Measurements from ENCODE around the gene KLKB1.
"Not testable (repeated sequence)": the region's sequence is repeated elsewhere in the genome, so short reads cannot be mapped to it uniquely, and the experiment has no call there.

Gene KLKB1

DNA sequence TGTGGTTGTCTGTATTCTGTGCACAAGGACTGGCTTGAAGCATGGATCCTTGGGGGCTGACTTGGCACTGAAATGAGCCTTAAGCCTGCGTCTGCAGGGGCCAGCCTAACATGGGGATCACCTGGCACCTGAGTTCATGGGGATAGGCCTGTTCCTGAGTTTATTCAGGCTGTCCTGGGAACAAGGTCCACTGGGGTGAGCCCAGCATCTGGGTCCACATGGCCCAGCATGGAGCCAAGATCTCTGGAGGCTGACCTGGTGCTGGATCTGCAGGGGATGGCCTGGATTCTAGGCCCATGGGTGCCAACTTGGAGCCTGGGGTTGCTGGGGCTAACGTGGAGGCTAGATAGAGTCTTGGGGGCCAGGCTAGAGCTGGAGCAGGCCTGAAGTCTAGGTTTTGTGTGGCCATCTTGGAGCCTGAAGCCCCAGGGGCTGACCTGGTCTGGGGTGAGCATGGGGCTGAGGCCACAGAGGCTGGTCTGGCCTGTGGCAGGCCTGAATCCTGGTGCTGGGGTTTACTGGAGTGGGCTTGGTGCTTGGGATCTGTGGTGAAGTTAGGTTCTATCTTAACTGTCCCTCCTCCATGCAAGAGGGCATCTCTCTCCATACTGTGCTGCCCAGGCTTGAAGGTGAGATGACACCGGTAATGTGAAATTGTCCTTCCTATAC is 652 bp upstream of the KLKB1 start:
- 0 out of 2 replicates have a peak, but pooled peaks cover 2% of the 10 kb centered on the region for H3K36me3 ChIP-seq (ENCODE audit: control insufficient read depth, insufficient read depth, low read length)
- WGBS (ENCODE audit: insufficient coverage, insufficient read length) = no CpG with 5 or more reads among the region's 3 CpGs
- no peaks in the 10 kb centered on the region for H3K4me1 ChIP-seq (ENCODE audit: control insufficient read depth, insufficient read depth, low read length)
- H3K27ac ChIP-seq (ENCODE audit: low read length) = no peak overlapping the region
- peaks cover 7% of the 10 kb centered on the region for H3K9me3 ChIP-seq (ENCODE audit: control insufficient read depth, insufficient read depth, low read length)
- no peak for DNase-seq (ENCODE audit: low read depth, low spot score)
- no peak overlapping the region for H3K4me3 ChIP-seq (ENCODE audit: low read length)
- no peaks in the 10 kb centered on the region for H3K27me3 ChIP-seq (ENCODE audit: control insufficient read depth, insufficient read depth, low read length)

DNA sequence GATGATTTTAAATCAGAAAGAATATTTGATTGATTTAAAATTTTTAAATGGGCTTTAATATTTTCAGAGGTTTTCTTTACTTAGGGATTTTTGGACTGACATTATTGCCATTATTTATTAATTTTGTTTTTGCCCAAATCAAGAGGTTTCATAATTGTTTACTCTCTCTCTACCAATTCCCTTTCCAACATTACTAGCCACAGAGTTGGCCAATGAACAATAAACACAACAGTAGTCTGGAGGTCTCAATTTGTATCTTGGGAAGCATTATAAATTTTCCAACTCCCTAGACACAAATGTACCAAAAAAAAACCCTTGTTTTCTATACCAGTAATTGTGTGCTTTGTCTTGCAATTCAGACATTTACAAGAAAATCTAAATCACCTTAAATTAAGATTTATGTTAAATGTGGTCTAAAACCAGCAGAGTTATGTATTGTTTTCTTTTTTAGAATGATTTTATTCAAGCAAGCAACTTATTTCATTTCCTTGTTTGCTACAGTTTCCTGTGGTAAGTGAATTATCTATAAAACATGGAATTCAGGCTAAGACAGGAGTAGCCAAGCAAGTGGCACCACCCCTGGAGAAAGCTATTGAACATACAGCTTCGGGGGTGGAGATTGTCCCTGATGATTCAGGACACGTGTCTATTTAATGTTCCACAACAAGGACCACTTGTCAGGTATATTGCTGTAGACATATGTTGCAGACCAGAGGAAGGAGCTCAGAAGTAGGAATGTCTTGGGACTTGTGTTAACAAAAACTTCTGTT is 622 bp downstream of the KLKB1 start:
- Histone ChIP-seq H3K36me3 (ENCODE audit: control insufficient read depth, insufficient read depth, low read length) (0 out of 2 replicates have a peak, but pooled peaks cover 2% of the 10 kb centered on the region), H3K4me3 (ENCODE audit: low read length) (no peak overlapping the region), H3K9me3 (ENCODE audit: control insufficient read depth, insufficient read depth, low read length) (peaks cover 7% of the 10 kb centered on the region), H3K27ac (ENCODE audit: low read length) (no peak overlapping the region), H3K27me3 (ENCODE audit: control insufficient read depth, insufficient read depth, low read length) (no peaks in the 10 kb centered on the region), H3K4me1 (ENCODE audit: control insufficient read depth, insufficient read depth, low read length) (no peaks in the 10 kb centered on the region)
- no CpG with 5 or more reads among the region's 2 CpGs for WGBS (ENCODE audit: insufficient coverage, insufficient read length)
- no peak for DNase-seq (ENCODE audit: low read depth, low spot score)

DNA sequence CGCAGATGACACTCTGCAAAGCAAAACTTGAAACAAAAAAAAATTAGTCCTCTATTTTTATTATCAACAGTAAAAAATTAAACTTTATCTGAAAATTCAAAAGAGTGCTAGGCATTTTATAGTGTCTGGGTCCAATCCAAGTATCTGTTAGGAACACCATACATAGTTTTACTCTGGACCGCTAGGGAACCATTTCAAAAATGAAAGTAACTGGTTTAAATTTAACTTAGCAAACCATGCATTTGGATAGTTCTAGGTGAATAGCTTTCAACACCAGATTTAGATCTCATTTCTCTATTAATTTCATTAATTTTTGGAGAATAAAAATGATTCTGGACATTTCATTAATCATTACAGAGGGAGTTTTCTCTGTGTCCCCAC is 1.2 kb downstream of the KLKB1 start:
- no peak overlapping the region for H3K4me3 ChIP-seq (ENCODE audit: low read length)
- no peak overlapping the region for H3K27ac ChIP-seq (ENCODE audit: low read length)
- no peak for DNase-seq (ENCODE audit: low read depth, low spot score)
- H3K4me1 ChIP-seq (ENCODE audit: control insufficient read depth, insufficient read depth, low read length) = no peaks in the 10 kb centered on the region
- no peaks in the 10 kb centered on the region for H3K27me3 ChIP-seq (ENCODE audit: control insufficient read depth, insufficient read depth, low read length)
- H3K36me3 ChIP-seq (ENCODE audit: control insufficient read depth, insufficient read depth, low read length) = 0 out of 2 replicates have a peak, but pooled peaks cover 2% of the 10 kb centered on the region
- WGBS (ENCODE audit: insufficient coverage, insufficient read length) = no CpG with 5 or more reads among the region's 2 CpGs
- H3K9me3 ChIP-seq (ENCODE audit: control insufficient read depth, insufficient read depth, low read length) = peaks cover 7% of the 10 kb centered on the region

DNA sequence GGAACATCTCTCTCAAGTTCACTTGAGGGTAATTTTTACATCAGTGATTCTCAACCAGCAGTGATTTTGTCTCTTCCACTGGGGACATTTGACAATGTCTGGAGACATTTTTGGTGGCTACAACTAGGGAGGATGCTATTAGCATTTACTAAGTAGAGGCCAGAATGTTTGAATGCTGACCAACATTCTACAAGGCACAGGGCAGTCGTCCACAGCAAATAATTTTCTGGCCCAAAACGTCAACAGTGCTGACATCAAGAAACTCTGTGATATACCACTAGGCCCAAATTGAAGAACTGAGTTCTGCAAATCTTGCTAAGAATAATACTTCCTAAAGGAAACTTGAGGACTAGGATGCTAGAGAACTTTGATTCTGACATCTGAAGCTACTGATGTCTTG is 7.1 kb downstream of the KLKB1 start:
- Histone ChIP-seq H3K27me3 (ENCODE audit: control insufficient read depth, insufficient read depth, low read length) (no peaks in the 10 kb centered on the region), H3K36me3 (ENCODE audit: control insufficient read depth, insufficient read depth, low read length) (no peaks in the 10 kb centered on the region), H3K27ac (ENCODE audit: low read length) (no peak overlapping the region), H3K9me3 (ENCODE audit: control insufficient read depth, insufficient read depth, low read length) (no peaks in the 10 kb centered on the region), H3K4me3 (ENCODE audit: low read length) (no peak overlapping the region), H3K4me1 (ENCODE audit: control insufficient read depth, insufficient read depth, low read length) (no peaks in the 10 kb centered on the region)
- no CpG with 5 or more reads among the region's 2 CpGs for WGBS (ENCODE audit: insufficient coverage, insufficient read length)
- no peak for DNase-seq (ENCODE audit: low read depth, low spot score)

DNA sequence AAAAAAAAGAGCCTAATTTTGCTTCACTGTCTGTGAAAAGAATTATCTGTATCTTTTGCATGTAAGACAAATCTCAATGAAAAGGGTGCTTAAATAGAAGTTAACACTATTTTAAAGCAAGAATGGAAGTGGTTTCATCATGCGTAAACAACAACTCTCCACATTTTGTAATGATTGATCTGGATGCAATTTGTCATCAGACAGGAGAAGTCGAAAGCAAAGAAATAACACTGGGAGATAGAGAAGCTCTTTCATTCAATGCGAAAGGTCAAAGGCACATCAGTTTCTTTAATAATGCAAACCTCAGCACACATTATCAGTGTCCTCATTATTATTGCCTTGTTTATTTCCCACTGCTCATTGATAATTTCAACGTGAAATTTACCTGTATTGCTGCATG is 8.8 kb downstream of the KLKB1 start:
- no CpG with 5 or more reads among the region's 4 CpGs for WGBS (ENCODE audit: insufficient coverage, insufficient read length)
- DNase-seq (ENCODE audit: low read depth, low spot score) = no peak

DNA sequence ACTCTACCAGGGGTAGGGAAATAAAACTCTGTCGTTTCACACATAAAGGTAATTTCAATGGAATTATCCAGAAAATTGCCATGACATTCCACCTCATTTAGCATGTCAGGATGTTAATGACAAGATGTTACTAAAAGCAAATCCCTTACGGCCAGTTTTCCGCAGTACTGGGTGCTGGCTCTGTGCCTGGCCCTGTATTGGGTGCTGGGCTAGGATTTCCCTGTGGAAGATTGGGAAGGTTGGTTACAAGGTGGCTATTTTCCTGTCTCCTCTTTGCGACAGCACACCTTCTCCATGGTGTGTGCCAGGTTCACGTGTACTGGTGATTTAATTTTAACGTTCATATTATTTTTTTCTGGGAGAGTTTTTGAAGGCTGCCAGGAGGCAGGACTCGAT is 13.1 kb downstream of the KLKB1 start:
- WGBS (ENCODE audit: insufficient coverage, insufficient read length) = no CpG with 5 or more reads among the region's 7 CpGs
- H3K9me3 ChIP-seq (ENCODE audit: control insufficient read depth, insufficient read depth, low read length) = no peaks in the 10 kb centered on the region
- peaks cover 1% of the 10 kb centered on the region; the same call in 1 of the 2 replicates for H3K4me1 ChIP-seq (ENCODE audit: control insufficient read depth, insufficient read depth, low read length)
- H3K27me3 ChIP-seq (ENCODE audit: control insufficient read depth, insufficient read depth, low read length) = no peaks in the 10 kb centered on the region
- H3K36me3 ChIP-seq (ENCODE audit: control insufficient read depth, insufficient read depth, low read length) = peaks cover 4% of the 10 kb centered on the region; the same call in 1 of the 2 replicates
- no peak overlapping the region for H3K27ac ChIP-seq (ENCODE audit: low read length)
- DNase-seq (ENCODE audit: low read depth, low spot score) = no peak
- no peak overlapping the region for H3K4me3 ChIP-seq (ENCODE audit: low read length)

More for the DNA sequence above, 8.8 kb downstream of the KLKB1 start:
- H3K36me3 ChIP-seq (ENCODE audit: control insufficient read depth, insufficient read depth, low read length) = no peaks in the 10 kb centered on the region
- no peaks in the 10 kb centered on the region for H3K9me3 ChIP-seq (ENCODE audit: control insufficient read depth, insufficient read depth, low read length)
- no peak overlapping the region for H3K4me3 ChIP-seq (ENCODE audit: low read length)
- H3K4me1 ChIP-seq (ENCODE audit: control insufficient read depth, insufficient read depth, low read length) = peaks cover 1% of the 10 kb centered on the region; the same call in 1 of the 2 replicates
- no peak overlapping the region for H3K27ac ChIP-seq (ENCODE audit: low read length)
- no peaks in the 10 kb centered on the region for H3K27me3 ChIP-seq (ENCODE audit: control insufficient read depth, insufficient read depth, low read length)

DNA sequence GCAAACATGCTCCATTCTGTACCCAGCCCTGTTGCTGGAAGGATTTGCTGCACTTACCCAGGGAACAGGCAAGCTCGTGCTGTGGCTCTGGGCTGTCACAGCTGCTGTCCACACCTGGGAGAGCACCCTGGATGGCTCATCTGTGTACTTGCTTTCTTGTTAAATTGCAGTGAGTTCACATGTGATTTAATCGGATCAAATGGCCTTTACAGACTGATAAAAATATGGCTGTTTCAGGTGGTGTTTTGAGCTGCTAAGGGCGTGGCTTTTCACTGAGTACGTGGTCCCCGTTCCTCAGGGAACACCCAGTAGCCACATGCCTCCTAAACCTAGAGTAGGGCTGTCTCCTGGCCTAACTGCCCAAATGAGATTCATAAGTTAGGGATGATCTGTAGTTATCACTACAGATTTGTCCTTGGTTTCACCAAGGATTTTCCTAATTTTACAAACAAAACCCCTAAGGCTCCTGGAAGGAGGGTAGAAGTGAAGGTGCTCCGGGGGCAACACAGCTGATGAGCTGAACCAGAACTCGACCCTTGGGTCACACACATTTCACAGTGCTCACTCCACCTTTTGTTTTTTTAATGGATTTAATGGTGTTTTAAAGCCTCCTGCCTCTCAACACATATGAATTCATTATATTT is 13.7 kb downstream of the KLKB1 start:
- Histone ChIP-seq H3K4me3 (ENCODE audit: low read length) (no peak overlapping the region), H3K36me3 (ENCODE audit: control insufficient read depth, insufficient read depth, low read length) (peaks cover 4% of the 10 kb centered on the region; the same call in 1 of the 2 replicates)
- no CpG with 5 or more reads among the region's 7 CpGs for WGBS (ENCODE audit: insufficient coverage, insufficient read length)

DNA sequence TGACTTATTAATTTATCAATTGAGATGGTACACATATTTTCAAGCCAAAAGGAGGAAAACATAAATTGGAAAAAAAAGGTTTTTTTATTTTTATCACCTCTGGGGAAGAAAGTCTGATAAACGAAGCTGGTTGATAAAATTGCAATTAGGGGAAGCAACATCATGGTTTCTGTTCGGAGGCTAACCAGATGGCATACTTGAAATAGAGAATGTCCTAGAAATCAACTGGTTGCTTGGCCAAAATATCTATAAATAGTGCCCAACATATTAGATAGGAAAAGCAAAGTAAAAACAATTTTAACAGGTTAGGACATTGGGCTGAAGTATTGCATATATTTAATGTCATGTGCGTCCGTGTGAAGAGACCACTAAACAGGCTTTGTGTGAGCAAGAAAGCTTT is 14.3 kb downstream of the KLKB1 start:
- Histone ChIP-seq H3K9me3 (ENCODE audit: control insufficient read depth, insufficient read depth, low read length) (no peaks in the 10 kb centered on the region), H3K4me3 (ENCODE audit: low read length) (no peak overlapping the region), H3K27ac (ENCODE audit: low read length) (no peak overlapping the region), H3K36me3 (ENCODE audit: control insufficient read depth, insufficient read depth, low read length) (peaks cover 4% of the 10 kb centered on the region; the same call in 1 of the 2 replicates), H3K27me3 (ENCODE audit: control insufficient read depth, insufficient read depth, low read length) (no peaks in the 10 kb centered on the region), H3K4me1 (ENCODE audit: control insufficient read depth, insufficient read depth, low read length) (peaks cover 1% of the 10 kb centered on the region; the same call in 1 of the 2 replicates)
- DNase-seq (ENCODE audit: low read depth, low spot score) = no peak
- no CpG with 5 or more reads among the region's 4 CpGs for WGBS (ENCODE audit: insufficient coverage, insufficient read length)

More for the DNA sequence above, 13.7 kb downstream of the KLKB1 start:
- Histone ChIP-seq H3K27ac (ENCODE audit: low read length) (no peak overlapping the region), H3K4me1 (ENCODE audit: control insufficient read depth, insufficient read depth, low read length) (peaks cover 1% of the 10 kb centered on the region; the same call in 1 of the 2 replicates), H3K9me3 (ENCODE audit: control insufficient read depth, insufficient read depth, low read length) (no peaks in the 10 kb centered on the region), H3K27me3 (ENCODE audit: control insufficient read depth, insufficient read depth, low read length) (no peaks in the 10 kb centered on the region)
- no peak for DNase-seq (ENCODE audit: low read depth, low spot score)

DNA sequence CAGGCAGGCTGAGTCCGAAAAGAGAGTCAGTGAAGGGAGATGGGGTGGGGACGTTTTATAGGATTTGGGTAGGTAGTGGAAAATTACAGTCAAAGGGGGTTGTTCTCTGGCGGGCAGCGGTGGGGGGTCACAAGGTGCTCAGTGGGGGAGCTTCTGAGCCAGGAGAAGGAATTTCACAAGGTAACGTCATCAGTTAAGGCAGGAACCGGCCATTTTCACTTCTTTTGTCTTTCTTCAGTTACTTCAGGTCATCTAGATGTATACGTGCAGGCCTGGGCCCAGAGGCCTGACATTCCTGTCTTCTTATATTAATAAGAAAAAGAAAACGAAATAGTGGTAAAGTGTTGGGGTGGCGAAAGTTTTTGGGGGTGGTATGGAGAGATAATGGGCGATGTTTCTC is 14.7 kb downstream of the KLKB1 start:
- not testable (repeated sequence) for H3K4me1 ChIP-seq (ENCODE audit: control insufficient read depth, insufficient read depth, low read length); H3K27ac ChIP-seq (ENCODE audit: low read length); H3K27me3 ChIP-seq (ENCODE audit: control insufficient read depth, insufficient read depth, low read length); DNase-seq (ENCODE audit: low read depth, low spot score); H3K9me3 ChIP-seq (ENCODE audit: control insufficient read depth, insufficient read depth, low read length); H3K4me3 ChIP-seq (ENCODE audit: low read length); H3K36me3 ChIP-seq (ENCODE audit: control insufficient read depth, insufficient read depth, low read length)
- no CpG with 5 or more reads among the region's 10 CpGs for WGBS (ENCODE audit: insufficient coverage, insufficient read length)

DNA sequence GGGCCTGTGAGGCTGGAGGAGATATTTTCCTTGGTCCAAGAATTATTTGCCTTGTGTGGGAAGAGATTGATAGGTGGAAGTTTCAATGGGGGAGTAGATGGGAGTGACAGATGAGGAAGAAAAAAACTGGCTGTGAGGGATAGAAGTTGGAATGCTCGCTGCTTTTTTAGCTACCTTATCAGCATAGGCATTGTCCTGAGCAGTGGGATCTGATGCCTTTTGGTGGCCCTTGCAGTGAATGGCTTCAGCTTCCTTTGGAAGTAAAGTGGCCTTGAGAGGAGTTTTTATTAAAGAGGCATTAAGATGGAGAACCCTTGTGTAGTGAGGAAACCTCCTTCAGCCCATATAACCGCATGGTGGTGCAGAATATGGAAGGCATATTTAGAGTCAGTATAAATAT is 16.0 kb downstream of the KLKB1 start:
- no CpG with 5 or more reads among the region's 2 CpGs for WGBS (ENCODE audit: insufficient coverage, insufficient read length)
- no peak for DNase-seq (ENCODE audit: low read depth, low spot score)
- Histone ChIP-seq H3K9me3 (ENCODE audit: control insufficient read depth, insufficient read depth, low read length) (no peaks in the 10 kb centered on the region), H3K4me3 (ENCODE audit: low read length) (no peak overlapping the region), H3K4me1 (ENCODE audit: control insufficient read depth, insufficient read depth, low read length) (peaks cover 1% of the 10 kb centered on the region; the same call in 1 of the 2 replicates), H3K27me3 (ENCODE audit: control insufficient read depth, insufficient read depth, low read length) (no peaks in the 10 kb centered on the region), H3K36me3 (ENCODE audit: control insufficient read depth, insufficient read depth, low read length) (peaks cover 4% of the 10 kb centered on the region; the same call in 1 of the 2 replicates), H3K27ac (ENCODE audit: low read length) (no peak overlapping the region)
